ENCODE measurements around the gene MYO1D.

- TF ChIP-seq ESRRA (CRISPR knock-in tag; IDR thresholded peaks at IDR 0.05; ENCODE audit: borderline replicate concordance) (no peak), MAX (CRISPR knock-in tag; IDR thresholded peaks at IDR 0.05) (no peak), HMGXB4 (CRISPR knock-in tag; IDR thresholded peaks at IDR 0.05) (no peak), RELA (CRISPR knock-in tag; IDR thresholded peaks at IDR 0.05; ENCODE audit: borderline replicate concordance) (no peak), NR1H2 (CRISPR knock-in tag; IDR thresholded peaks at IDR 0.05) (no peak), CTCF (IDR thresholded peaks at IDR 0.05) (no peak), ATF2 (CRISPR knock-in tag; IDR thresholded peaks at IDR 0.05; ENCODE audit: borderline replicate concordance, low read depth) (no peak), TCF7 (CRISPR knock-in tag; IDR thresholded peaks at IDR 0.05; ENCODE audit: low read depth) (no peak), E2F1 (CRISPR knock-in tag; IDR thresholded peaks at IDR 0.05) (no peak), FOXP1 (CRISPR knock-in tag; IDR thresholded peaks at IDR 0.05; ENCODE audit: borderline replicate concordance) (no peak), PREB (CRISPR knock-in tag; IDR thresholded peaks at IDR 0.05; ENCODE audit: borderline replicate concordance) (no peak), ERG (CRISPR knock-in tag; IDR thresholded peaks at IDR 0.05) (no peak), E2F4 (CRISPR knock-in tag; IDR thresholded peaks at IDR 0.05; ENCODE audit: borderline replicate concordance, low read depth) (no peak)
Measured at GRCh38 chr17:32629563-32630190, 247.2 kb downstream of the MYO1D start.
